ENCODE data around the gene PCYT2. TPM values are rescaled to one million over a fixed set of nuclear protein-coding genes. Genes with fewer than 3 reads are reported as not detected.

The PCYT2 gene
- total and polyA plus RNA-seq, 8 donors: 12.7 to 57.7 (median 19.6) TPM

DNA sequence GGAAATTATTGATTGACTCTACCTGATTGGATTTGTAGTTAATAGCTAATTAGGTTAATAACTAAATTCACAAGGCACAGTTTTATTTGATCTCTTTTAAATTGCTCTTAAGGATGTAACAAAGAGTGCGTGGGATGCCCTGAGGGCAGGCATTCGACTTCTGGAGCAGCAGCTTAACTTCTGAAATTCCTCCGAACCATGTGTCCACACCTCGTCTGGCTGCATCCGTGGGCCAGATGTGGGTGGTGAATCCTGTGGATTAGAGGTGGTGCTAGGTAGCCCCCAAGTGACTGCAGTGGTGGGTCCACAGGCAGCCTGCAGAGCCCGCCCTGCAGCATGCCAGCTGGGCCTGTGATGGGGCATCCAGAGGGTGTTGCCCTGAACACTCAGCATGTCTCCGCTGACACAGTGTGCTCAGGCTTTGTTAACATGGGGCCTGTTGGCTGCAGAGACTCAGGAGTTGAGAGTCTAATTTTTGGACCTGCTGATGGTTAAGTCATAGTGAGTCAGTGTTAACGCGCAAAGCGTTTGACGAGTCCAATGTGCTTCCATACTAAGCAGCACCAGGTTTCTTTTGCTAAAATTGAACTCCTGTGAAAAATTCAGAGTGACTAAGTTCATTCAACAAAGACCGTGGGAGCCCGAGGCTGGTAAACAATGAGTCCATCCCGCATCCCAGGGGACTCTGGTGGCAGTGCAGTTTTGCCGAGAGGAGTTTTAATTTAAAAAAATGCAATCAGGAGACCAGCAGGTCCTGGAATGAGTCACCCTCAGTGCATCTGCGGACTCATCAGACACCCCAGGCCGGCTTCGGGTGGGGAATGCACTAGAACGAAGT, 13.0 kb downstream of the PCYT2 start:
- Histone ChIP-seq H3K4me3 (no peak overlapping the region), H3K36me3 (peaks cover 0 to 74% of the 10 kb centered on the region in 2 donors), H3K9me3 (no peaks in the 10 kb centered on the region), H3K27ac (no peak overlapping the region), H3K27me3 (peaks cover 0 to 22% of the 10 kb centered on the region in 2 donors), H3K4me1 (peaks cover 7 to 22% of the 10 kb centered on the region in 2 donors)
- no peak for ATAC-seq
- TF ChIP-seq, protein P1, sequence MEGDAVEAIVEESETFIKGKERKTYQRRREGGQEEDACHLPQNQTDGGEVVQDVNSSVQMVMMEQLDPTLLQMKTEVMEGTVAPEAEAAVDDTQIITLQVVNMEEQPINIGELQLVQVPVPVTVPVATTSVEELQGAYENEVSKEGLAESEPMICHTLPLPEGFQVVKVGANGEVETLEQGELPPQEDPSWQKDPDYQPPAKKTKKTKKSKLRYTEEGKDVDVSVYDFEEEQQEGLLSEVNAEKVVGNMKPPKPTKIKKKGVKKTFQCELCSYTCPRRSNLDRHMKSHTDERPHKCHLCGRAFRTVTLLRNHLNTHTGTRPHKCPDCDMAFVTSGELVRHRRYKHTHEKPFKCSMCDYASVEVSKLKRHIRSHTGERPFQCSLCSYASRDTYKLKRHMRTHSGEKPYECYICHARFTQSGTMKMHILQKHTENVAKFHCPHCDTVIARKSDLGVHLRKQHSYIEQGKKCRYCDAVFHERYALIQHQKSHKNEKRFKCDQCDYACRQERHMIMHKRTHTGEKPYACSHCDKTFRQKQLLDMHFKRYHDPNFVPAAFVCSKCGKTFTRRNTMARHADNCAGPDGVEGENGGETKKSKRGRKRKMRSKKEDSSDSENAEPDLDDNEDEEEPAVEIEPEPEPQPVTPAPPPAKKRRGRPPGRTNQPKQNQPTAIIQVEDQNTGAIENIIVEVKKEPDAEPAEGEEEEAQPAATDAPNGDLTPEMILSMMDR (IDR thresholded peaks at IDR 0.05): no peak
- intact Hi-C loops (cut with DNase I): no loop called here
- no peak for DNase-seq

DNA sequence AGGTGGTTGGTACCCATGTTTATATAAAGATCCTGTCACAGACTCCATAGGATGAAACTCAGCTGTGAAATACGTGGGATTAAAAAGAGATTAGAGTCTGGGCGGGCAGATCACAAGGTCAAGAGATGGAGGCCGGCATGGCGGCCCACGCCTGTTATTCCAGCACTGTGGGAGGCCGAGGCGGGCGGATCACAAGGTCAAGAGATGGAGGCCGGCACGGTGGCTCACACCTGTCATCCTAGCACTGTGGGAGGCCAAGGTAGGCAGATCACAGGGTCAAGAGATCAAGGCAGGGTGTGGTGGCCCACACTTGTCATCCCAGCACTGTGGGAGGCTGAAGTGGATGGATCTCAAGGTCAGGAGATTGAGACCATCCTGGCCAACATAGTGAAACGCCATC, 15.8 kb downstream of the PCYT2 start:
- Histone ChIP-seq H3K4me1 (peaks cover 7 to 22% of the 10 kb centered on the region in 2 donors), H3K27ac (no peak overlapping the region), H3K36me3 (peaks cover 0 to 69% of the 10 kb centered on the region in 2 donors), H3K4me3 (no peak overlapping the region), H3K27me3 (no peaks in the 10 kb centered on the region), H3K9me3 (no peaks in the 10 kb centered on the region)
- ATAC-seq: no peak
- intact Hi-C loops (cut with DNase I): no loop called here
- no peak for DNase-seq
- TF ChIP-seq, protein P1 (IDR thresholded peaks at IDR 0.05): no peak

DNA sequence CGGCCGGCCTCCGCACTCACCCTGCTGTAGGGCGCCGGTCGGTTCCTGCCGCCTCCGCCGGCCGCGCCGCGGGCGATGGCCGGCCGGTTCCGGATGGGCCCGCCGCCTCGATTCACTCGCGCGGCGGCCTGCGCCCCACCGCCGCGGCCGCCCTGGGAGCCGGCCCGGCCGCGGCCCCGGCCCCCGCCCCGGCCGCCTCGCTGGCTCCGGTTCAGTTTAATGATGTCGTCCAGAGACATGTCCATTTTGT, 20.0 kb downstream of the PCYT2 start:
- H3K36me3 ChIP-seq: peaks cover 0 to 65% of the 10 kb centered on the region in 2 donors
- no peaks in the 10 kb centered on the region for H3K27me3 ChIP-seq
- peak overlapping the region; percentile 75 to 95 for H3K4me3 ChIP-seq
- DNase-seq (no peak), ATAC-seq (no peak)
- H3K27ac ChIP-seq: peak overlapping the region; percentile 19 to 96
- H3K9me3 ChIP-seq: no peaks in the 10 kb centered on the region
- H3K4me1 ChIP-seq: peaks cover 15 to 35% of the 10 kb centered on the region in 2 donors
- TF ChIP-seq, protein P1 (IDR thresholded peaks at IDR 0.05): no peak
- intact Hi-C loops (cut with DNase I): no loop called here

DNA sequence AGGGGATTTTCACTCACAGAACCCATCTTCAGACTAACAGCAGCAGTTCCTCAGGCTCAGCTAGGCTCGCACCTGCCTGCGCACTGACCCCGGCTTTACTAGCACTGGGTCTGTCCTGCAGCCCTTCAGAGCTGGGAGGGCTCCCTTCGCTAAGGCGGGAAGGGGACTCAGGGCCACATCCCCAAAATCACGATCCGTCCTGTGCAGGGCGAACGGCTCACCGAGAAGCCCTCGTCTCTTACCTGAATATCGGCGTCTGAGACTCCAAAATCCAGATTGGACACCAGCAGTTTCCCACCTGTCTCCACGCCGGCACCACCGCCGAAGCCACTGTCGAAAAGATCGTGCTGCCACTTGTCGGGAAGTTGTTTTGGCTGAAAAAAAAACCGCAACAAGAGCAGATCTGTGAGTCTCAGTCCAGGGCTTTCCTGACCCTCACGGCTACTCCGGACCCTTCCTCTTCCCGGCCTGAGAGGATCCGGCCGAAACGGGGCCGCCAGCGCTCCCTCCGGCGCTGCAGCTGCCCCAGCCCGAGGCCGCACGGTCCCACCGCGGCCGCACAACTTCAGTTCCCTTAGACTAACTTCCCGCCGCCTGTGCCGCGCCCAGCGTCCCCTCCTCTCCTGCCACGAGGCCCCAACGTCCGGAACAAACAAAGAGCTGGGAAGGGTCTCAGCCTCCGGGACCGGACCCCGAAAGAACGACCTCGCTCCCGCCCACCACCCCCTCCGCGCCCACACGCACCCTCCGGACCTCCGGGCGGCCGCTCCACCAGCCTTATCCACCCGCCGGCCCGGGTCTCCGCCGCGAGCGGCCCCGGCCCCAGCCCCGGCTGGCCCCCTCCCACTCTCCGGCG, 20.5 kb downstream of the PCYT2 start:
- no peaks in the 10 kb centered on the region for H3K9me3 ChIP-seq
- H3K36me3 ChIP-seq: peaks cover 0 to 65% of the 10 kb centered on the region in 2 donors
- peaks cover 15 to 35% of the 10 kb centered on the region in 2 donors for H3K4me1 ChIP-seq
- TF ChIP-seq, protein P1 (IDR thresholded peaks at IDR 0.05): no peak
- peak in 2 of 4 donors; percentile 11 to 84 for DNase-seq
- intact Hi-C loops (cut with DNase I): no loop called here
- ATAC-seq: no peak
- peak overlapping the region; percentile 19 to 96 for H3K27ac ChIP-seq
- no peaks in the 10 kb centered on the region for H3K27me3 ChIP-seq
- H3K4me3 ChIP-seq: peak overlapping the region; percentile 75 to 95

DNA sequence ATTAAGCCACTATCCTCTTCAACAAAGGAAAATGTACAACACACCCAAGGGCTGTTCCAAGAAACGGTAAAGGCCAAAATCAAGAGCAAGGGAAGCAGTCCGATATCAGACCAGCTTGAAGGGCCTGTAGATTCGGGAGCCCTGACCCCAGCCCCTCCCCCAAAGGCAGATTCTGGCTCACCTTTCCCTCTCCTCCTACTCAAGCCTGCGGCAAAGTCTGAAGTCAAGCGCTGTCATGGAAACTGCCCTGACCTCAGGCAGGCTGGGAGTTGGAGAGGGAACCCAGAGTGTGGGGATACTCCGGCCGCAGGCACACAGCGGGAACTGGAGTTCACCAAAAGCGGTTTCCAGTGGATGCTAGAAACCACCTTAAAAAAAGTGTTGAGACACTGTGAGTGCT, 21.6 kb downstream of the PCYT2 start:
- DNase-seq: no peak
- intact Hi-C loops (cut with DNase I): no loop called here
- Histone ChIP-seq H3K27me3 (no peaks in the 10 kb centered on the region), H3K9me3 (no peaks in the 10 kb centered on the region), H3K36me3 (peaks cover 0 to 65% of the 10 kb centered on the region in 2 donors), H3K4me3 (peak overlapping the region in 1 of 2 donors; percentile 95), H3K27ac (no peak overlapping the region), H3K4me1 (peaks cover 15 to 35% of the 10 kb centered on the region in 2 donors)
- ATAC-seq: no peak
- TF ChIP-seq, protein P1 (IDR thresholded peaks at IDR 0.05): no peak
